B cell (primary cell): ENCODE results near the gene MCF2L. TPM values are rescaled to one million over a fixed set of nuclear protein-coding genes. Genes with fewer than 3 reads are reported as not detected.

Source experiments
- ATAC-seq: fragments of 200-7000 bp; cut with Tn5 transposase; one replicate; pipeline ENCODE4 v1.10.0; 2021; ENCODE audit warnings: low read depth, mild to moderate bottlenecking, moderate number of reproducible peaks, moderate library complexity
- CTCF ChIA-PET: fragments of 350-600 bp; sonication (Branson Sonifier 250); formaldehyde crosslinking; loops from one replicate; lab custom pipeline; 2021; ENCODE audit warnings: antibody characterized with exemption, inconsistent platforms; lab: Charles Lee
- POLR2A ChIA-PET: fragments of 350-600 bp; sonication (Branson Sonifier 250); formaldehyde crosslinking; loops from one replicate; lab custom pipeline; 2021; ENCODE audit warnings: antibody characterized with exemption; lab: Charles Lee
- DNase-seq: peaks from one replicate; pipeline ENCODE4 v3.0.0; 2013
- H2AFZ ChIP-seq: 2 replicates; pipeline ENCODE4 v1.6.1; 2012; ENCODE audit warnings: mild to moderate bottlenecking, low read depth, low read length; ENCODE audit not compliant: insufficient read depth, poor library complexity, severe bottlenecking
- H3K27ac ChIP-seq, 2 donors: 1 replicate in 1 of 2; 2 replicates in 1 of 2; pipeline ENCODE4 v1.5.1; 2012 to 2013; ENCODE audit warnings: low read length in 2 of 2, mild to moderate bottlenecking in 2 of 2, moderate library complexity in 1 of 2
- H3K27me3 ChIP-seq, 4 experiments: fragments of 200-600 bp in 1 of 4; sonication (generic) in 1 of 4; replicated peaks in 1 of 4; 1 replicate in 2 of 4; 2 replicates in 2 of 4; pipeline versions ENCODE4 v1.6.1 to v1.7.0; 2013 to 2016; ENCODE audit warnings: low read length in 3 of 4, mild to moderate bottlenecking in 2 of 4, mixed read lengths in 1 of 4, moderate library complexity in 1 of 4; ENCODE audit not compliant: insufficient read depth in 4 of 4, control insufficient read depth in 3 of 4; ENCODE audit errors: control extremely low read depth in 1 of 4
- H3K36me3 ChIP-seq, 2 experiments: replicated peaks in 1 of 2; 1 replicate in 1 of 2; 2 replicates in 1 of 2; pipeline versions ENCODE4 v1.6.1 to v1.7.1; 2013; ENCODE audit warnings: low read length in 1 of 2; ENCODE audit not compliant: insufficient read depth in 2 of 2, control insufficient read depth in 1 of 2; ENCODE audit errors: control extremely low read depth in 1 of 2, extremely low read depth in 1 of 2
- H3K4me1 ChIP-seq, 2 donors: fragments of 200-600 bp in 1 of 2; sonication (generic) in 1 of 2; 1 replicate in 1 of 2; 2 replicates in 1 of 2; pipeline versions ENCODE4 v1.5.1 to v1.6.1; 2013 to 2017; ENCODE audit warnings: low read length in 2 of 2; ENCODE audit not compliant: control insufficient read depth in 2 of 2, insufficient read depth in 2 of 2
- H3K4me2 ChIP-seq: replicated peaks from 2 replicates; pipeline ENCODE3; 2012; ENCODE audit warnings: mild to moderate bottlenecking, low read depth, low read length; ENCODE audit not compliant: poor library complexity, severe bottlenecking
- H3K4me3 ChIP-seq, 5 experiments: fragments of 200-600 bp in 1 of 5; sonication (generic) in 1 of 5; 1 replicate in 3 of 5; 2 replicates in 2 of 5; pipeline versions ENCODE4 v1.5.1 to v1.7.0; 2011 to 2016; ENCODE audit warnings: low read length in 4 of 5, mild to moderate bottlenecking in 4 of 5, low read depth in 2 of 5, control low read depth in 1 of 5, moderate library complexity in 1 of 5; ENCODE audit not compliant: insufficient read depth in 1 of 5; ENCODE audit errors: control extremely low read depth in 1 of 5, extremely low read depth in 1 of 5
- H3K79me2 ChIP-seq: fragments of 200-600 bp; sonication (generic); one replicate; pipeline ENCODE4 v1.6.0; 2016; ENCODE audit warnings: low read length; ENCODE audit not compliant: control insufficient read depth, insufficient read depth
- H3K9ac ChIP-seq: fragments of 200-600 bp; sonication (generic); 2 replicates; pipeline ENCODE4 v1.6.1; 2017; ENCODE audit warnings: mild to moderate bottlenecking, low read length, moderate library complexity
- H3K9me3 ChIP-seq, 3 donors: one replicate each; pipeline versions ENCODE4 v1.6.1 to v1.7.1; 2013; ENCODE audit warnings: low read length in 2 of 3; ENCODE audit not compliant: control insufficient read depth in 2 of 3, insufficient read depth in 1 of 3; ENCODE audit errors: control extremely low read depth in 1 of 3
- H4K20me1 ChIP-seq: 2 replicates; pipeline ENCODE4 v1.6.0; 2012; ENCODE audit warnings: mild to moderate bottlenecking, low read length; ENCODE audit not compliant: insufficient read depth, control insufficient read depth, poor library complexity, severe bottlenecking
- H3K27ac Mint-ChIP-seq: one replicate; pipeline ENCODE4 v1.8.0; 2021; ENCODE audit warnings: mixed read lengths
- H3K27me3 Mint-ChIP-seq: one replicate; pipeline ENCODE4 v1.8.0; 2021; ENCODE audit warnings: mixed read lengths
- H3K4me1 Mint-ChIP-seq: one replicate; pipeline ENCODE4 v1.8.0; 2021; ENCODE audit warnings: mixed read lengths
- H3K4me3 Mint-ChIP-seq: one replicate; pipeline ENCODE4 v1.8.0; 2021; ENCODE audit warnings: mixed read lengths
- H3K9me3 Mint-ChIP-seq: one replicate; pipeline ENCODE4 v1.8.0; 2022; ENCODE audit warnings: mixed read lengths; ENCODE audit not compliant: insufficient read depth
- EZH2 ChIP-seq: IDR thresholded peaks from 2 replicates; pipeline ENCODE4 v1.6.1; 2012; ENCODE audit warnings: borderline replicate concordance, low read depth, mild to moderate bottlenecking, moderate library complexity, low read length; ENCODE audit not compliant: insufficient read depth, poor library complexity, severe bottlenecking
- WGBS: methylation state at CpG from one replicate; pipeline ENCODE4 v1.1.5; 2013; ENCODE audit warnings: missing lambda C conversion rate; ENCODE audit not compliant: insufficient coverage; 5-methylcytosine and 5-hydroxymethylcytosine counted together
- intact Hi-C: fragments of 100-400 bp; cut with micrococcal nuclease; formaldehyde crosslinking; loops from one replicate; pipeline ENCODE4 v1.10.0; 2022
- polyA plus RNA-seq: library from polyadenylated mRNA; depleted of rRNA; stranded (reverse); fragments of >200 nt; gene quantifications from 2 replicates; pipeline ENCODE4 v1.2.3, GENCODE V29; 2012
- total RNA-seq, 2 donors: library from RNA; stranded (reverse); fragments of 120-200 nt in 1 of 2; gene quantifications; 1 replicate in 1 of 2; 2 replicates in 1 of 2; pipeline versions ENCODE4 v1.2.3 to v1.2.4, GENCODE V29; 2013 to 2022
- TF ChIP-seq, protein P1 (sequence below): fragments of 200-600 bp; IDR thresholded peaks from one replicate; pipeline ENCODE4 v1.8.0; 2022; ENCODE audit warnings: antibody characterized with exemption, mild to moderate bottlenecking

MCF2L gene
- total and polyA plus RNA-seq, 2 donors (not counting 1 experiment from before 2014, with no cell fraction given) = 3.7 to 8.2 TPM

DNA sequence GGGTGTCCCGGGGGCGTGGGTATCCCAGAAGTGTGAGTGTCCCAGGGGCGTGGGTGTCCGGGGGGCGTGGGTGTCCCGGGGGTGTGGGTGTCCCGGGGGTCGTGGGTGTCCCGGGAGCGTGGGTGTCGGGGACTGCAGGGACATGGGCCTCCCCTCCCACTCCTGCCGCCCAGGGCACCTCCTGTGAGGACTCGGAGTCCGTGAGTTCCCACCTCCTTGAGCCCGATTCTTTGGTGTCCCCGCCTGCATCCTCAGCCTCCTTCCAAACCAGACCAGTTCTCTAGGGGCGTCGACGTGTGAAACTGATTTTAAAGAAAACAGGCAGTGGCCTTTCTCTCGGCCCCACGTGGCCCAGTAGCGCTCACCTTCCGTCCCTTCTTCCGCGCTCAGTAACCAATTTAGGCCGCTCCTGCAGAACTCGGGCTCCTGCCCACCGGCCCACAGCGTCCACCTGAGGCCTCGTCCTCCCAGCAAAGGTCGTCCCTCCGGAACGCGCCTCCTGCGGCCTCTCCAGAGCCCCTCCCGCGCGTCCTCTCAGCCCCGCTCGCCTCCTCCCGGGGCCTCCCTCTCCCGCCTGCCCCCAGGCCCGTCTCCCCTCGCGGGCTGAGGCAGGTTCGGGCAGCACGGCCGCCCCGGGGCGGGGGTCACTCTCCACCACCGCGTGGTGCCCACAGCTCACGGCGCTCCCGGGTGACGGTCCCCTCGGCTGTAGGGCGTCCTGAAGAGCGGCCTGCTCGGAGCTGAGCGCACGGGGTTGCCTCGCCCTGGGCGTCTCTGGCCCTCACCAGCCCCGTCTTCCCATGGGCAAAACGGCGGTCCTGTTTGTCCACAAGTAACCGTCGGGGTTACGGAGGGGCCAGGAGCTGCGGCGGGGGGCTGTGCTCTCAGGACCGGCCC is 140.4 kb downstream of the MCF2L start:
- POLR2A ChIA-PET = no interaction called here

More for the DNA sequence above, 140.4 kb downstream of the MCF2L start:
- H3K4me1 ChIP-seq = peaks cover 0 to 3% of the 10 kb centered on the region in 2 donors
- no peak overlapping the region for H3K27ac ChIP-seq
- no peaks in the 10 kb centered on the region for H4K20me1 ChIP-seq
- H3K27me3 ChIP-seq = peaks cover 0 to 19% (median 2%) of the 10 kb centered on the region in 4 experiments
- no peak overlapping the region for H3K9ac ChIP-seq
- TF ChIP-seq, protein P1, sequence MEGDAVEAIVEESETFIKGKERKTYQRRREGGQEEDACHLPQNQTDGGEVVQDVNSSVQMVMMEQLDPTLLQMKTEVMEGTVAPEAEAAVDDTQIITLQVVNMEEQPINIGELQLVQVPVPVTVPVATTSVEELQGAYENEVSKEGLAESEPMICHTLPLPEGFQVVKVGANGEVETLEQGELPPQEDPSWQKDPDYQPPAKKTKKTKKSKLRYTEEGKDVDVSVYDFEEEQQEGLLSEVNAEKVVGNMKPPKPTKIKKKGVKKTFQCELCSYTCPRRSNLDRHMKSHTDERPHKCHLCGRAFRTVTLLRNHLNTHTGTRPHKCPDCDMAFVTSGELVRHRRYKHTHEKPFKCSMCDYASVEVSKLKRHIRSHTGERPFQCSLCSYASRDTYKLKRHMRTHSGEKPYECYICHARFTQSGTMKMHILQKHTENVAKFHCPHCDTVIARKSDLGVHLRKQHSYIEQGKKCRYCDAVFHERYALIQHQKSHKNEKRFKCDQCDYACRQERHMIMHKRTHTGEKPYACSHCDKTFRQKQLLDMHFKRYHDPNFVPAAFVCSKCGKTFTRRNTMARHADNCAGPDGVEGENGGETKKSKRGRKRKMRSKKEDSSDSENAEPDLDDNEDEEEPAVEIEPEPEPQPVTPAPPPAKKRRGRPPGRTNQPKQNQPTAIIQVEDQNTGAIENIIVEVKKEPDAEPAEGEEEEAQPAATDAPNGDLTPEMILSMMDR = no peak
- no peak for TF ChIP-seq EZH2
- H3K36me3 ChIP-seq = no peaks in the 10 kb centered on the region
- Mint-ChIP-seq H3K27ac (no peak overlapping the region), H3K27me3 (peaks cover 3% of the 10 kb centered on the region), H3K4me3 (peak overlapping the region; percentile 23), H3K4me1 (no peaks in the 10 kb centered on the region), H3K9me3 (no peaks in the 10 kb centered on the region)
- intact Hi-C loops = no loop called here
- 42% methylated on average over 71 of the region's 73 CpGs for WGBS
- H3K79me2 ChIP-seq = no peaks in the 10 kb centered on the region
- DNase-seq = no peak
- peak overlapping the region; percentile 60 for H3K4me2 ChIP-seq
- H2AFZ ChIP-seq = no peak overlapping the region
- ATAC-seq = no peak
- CTCF ChIA-PET = no interaction called here
- peaks cover 0 to 18% (median 0%) of the 10 kb centered on the region in 3 donors for H3K9me3 ChIP-seq
- no peak overlapping the region for H3K4me3 ChIP-seq
